ENCODE data around the gene ALDH1L2.
"Not testable (repeated sequence)": the region's sequence is repeated elsewhere in the genome, so short reads cannot be mapped to it uniquely, and the experiment has no call there.

ALDH1L2 gene

GRCh38 chr12:105030820-105031807 is 53.1 kb downstream of the ALDH1L2 start:
- no peak for DNase-seq

DNA sequence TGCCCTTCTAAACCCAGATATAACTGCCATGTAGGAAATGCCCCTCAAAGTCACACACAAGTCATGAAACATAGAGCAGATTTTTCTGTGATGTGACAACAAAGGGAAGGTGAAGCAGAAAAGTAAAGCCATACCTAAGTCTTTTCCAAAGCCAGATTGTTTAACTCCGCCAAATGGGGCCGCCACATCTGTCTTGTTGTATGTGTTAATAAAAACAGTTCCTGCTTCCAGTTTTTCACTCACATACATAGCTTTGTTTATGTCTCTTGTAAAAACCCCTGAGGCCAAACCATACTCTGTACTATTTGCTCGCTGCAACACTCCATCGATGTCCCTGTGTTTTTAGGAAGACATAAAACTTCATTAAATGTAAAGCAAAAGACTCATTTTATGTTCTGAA is 57.8 kb downstream of the ALDH1L2 start:
- DNase-seq, result no peak

- no peak for DNase-seq
Observed at GRCh38 chr12:105025890-105026289, 58.4 kb downstream of the ALDH1L2 start.

DNA sequence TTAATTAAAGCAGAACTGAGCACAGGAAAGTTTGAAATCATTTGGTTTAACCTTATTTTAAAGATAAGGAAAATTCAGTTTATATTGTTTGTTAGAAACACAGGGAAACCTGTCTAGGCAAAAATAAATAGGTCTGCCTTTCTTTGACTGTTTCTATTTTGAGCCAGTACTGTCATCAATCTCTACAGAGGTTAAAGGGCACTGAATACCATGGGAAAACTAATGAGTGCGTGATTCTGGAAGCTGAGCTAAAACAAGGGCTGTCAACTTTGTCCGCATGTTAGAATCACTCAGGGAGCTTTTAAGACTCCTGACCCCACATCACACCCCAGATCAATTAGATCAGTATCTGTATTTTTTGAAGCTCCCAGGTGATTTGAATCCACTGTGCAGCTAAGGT is 59.3 kb downstream of the ALDH1L2 start:
- DNase-seq, result no peak

GRCh38 chr12:105020241-105020962 is 63.9 kb downstream of the ALDH1L2 start:
- no peak for DNase-seq

DNA sequence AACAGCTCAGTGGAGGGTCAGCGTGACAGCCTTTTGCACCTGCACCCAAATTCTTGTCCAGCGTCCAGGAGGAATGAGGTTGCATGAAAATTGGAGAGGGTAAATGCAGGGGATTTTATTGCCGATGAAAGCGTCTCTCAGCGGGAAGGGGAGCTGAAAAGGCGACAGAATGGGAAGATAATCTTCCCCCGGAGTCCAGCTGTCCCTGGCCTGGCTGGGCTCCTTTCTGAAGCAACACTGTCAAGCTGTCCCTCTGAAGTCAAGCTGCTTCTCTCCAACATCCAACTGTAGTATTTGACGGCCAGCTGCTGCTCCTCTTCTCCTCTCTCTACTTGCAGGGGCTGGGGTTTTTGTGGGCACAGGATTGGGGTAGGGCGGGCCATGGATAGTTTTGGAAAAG is 65.5 kb downstream of the ALDH1L2 start:
- no peak for DNase-seq

DNA sequence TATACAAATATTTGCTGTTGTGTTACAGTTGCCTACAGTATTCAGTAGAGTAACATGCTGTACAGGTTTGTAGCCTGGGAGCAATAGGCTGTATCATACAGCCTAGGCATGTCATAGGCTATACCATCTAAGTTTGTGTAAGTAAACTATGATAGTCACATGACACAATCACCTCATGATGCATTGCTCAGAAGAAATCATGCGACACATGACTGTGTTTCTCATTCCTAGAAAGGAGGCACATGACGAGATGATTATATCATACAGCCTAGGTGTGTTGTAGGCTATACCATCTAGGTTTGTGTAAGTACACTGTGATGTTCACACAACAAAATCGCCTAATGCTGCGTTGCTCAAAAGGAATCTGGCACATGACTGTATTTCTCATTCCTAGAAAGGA is 66.2 kb downstream of the ALDH1L2 start:
- no peak for DNase-seq

DNA sequence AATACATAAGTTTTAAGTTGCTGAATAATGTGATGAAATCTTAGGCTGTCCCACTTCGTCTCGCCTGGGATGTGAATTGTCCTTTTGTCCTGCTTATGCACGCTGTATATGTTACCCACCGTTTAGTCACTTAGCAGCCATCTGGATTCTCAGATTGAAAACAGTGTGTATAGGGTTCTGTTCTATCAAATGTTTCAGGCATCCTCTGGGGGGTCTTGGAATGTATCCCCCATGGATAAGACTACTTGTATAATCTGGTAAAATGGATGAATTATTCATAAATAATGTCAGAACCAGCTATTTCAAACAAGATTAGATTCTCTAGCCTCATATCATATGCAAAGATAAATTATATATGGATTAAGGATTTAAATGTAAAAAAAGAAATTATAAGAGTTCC is 68.7 kb downstream of the ALDH1L2 start:
- DNase-seq, result no peak

GRCh38 chr12:105014603-105015002 is 69.7 kb downstream of the ALDH1L2 start:
- DNase-seq, result no peak

DNA sequence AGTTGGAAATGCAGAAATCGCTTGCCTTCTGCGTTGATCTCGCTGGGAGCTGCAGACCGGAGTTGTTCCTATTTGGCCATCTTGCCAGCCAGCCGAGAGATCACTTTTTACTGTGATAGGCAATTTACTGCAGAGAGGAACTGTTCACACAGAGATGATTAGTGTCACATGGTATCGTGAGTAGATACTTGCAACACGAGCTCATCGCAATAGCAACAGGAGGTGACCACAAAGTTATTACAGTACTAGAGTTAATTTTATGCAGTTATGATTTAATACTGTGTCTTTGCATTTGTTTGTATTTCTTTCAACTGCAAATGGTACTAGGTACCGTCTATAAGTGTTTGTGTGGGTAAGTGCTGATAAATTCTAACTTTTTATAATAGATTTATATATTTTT is 70.4 kb downstream of the ALDH1L2 start:
- DNase-seq, result no peak

DNA sequence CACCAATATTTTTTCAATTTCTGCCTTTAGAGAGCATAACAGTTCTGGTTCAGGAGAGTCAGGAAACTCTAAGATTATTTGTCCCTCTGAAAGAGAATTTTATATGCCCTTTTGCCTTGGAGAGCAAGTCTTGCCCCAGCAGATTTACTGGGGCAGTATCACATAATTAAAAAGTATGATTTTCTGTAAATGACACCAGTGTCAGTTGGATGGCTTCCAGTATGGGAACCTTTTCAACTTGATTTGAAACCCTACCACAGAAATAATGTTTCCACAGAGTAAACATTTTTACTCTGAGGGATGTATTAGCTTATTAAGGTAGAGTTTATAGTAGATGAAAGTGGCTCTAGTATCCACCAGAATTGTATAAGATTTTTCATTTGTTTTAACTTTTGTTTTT is 82.8 kb downstream of the ALDH1L2 start:
- no peak for DNase-seq

- no peak for DNase-seq
Observed at GRCh38 chr12:104999347-104999685, 84.9 kb downstream of the ALDH1L2 start.

DNA sequence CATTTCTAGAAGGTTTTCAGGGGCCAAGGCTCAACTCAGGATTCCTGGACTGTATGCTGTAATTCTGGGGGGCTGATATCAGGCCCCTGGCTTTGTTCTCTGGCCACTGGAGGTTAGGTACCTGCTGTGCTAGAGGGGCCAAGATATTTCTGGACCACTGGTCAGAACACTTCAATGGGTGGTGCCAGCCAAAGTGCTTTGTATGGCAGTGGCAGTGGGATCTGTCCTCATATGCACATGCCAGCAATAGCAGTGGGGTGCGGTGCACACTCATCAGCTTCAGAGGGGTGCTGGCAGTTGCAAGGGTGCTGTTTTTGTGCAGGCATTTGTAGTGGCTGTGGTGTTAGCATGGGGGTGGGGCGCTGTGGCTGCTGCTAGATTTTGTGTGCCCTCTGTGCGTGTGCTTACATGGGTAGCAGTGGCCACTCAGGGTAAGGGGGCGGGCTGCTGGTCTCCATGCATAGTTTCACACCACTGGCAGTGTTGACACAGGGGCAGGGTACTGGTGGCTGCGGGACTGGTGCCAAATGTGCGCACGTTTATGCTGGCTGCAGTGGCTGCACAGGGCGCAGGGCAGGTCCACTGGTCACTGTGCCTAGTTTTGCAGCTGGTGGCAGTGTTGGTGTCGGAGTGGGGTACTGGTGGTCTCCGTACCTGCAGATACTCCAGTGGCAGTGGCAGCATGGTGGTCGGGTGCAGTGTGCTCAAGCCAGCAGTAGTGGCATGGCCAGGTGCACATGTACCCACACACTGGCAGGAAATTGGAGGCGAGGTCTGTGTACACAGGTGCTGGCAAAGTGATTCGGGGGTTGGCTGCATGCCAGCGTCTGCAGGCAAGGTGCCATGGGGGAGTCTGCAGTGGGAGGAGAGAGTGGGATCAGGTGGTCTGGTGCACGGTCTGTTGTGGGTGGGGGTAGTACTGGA is 85.6 kb downstream of the ALDH1L2 start:
- DNase-seq, result no peak

GRCh38 chr12:104997541-104997940 is 86.7 kb downstream of the ALDH1L2 start:
- no peak for DNase-seq

GRCh38 chr12:104994336-104994735 is 89.9 kb downstream of the ALDH1L2 start:
- no peak for DNase-seq

DNA sequence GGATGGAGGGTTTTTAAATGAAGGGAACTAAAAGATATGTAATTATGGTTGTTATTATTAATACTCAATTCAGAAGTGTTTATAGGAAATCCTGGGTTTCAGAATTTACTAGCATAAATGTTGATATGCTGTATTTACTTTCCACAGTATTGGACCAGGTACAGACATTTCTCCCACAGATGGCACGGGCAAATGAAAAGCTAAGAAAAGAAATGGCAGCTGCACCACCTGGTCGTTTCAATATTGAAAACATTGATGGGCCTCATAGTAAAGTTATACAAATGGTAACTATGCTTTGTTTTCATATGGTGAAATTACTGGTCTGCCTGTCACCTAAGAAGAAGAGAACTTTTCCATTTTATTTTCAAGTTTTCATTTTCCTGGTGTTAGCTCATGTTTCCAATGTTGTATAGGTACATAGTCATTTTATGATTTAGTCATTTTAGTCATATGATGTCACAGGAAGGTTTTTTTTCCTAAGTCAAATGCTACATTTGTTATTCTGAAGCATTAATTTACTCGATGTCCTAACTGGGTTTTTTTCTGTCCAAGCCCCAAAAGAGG is 92.6 kb downstream of the ALDH1L2 start:
- no peak for DNase-seq

- no peak for DNase-seq
Observed at GRCh38 chr12:104990950-104991349, 93.3 kb downstream of the ALDH1L2 start.

DNA sequence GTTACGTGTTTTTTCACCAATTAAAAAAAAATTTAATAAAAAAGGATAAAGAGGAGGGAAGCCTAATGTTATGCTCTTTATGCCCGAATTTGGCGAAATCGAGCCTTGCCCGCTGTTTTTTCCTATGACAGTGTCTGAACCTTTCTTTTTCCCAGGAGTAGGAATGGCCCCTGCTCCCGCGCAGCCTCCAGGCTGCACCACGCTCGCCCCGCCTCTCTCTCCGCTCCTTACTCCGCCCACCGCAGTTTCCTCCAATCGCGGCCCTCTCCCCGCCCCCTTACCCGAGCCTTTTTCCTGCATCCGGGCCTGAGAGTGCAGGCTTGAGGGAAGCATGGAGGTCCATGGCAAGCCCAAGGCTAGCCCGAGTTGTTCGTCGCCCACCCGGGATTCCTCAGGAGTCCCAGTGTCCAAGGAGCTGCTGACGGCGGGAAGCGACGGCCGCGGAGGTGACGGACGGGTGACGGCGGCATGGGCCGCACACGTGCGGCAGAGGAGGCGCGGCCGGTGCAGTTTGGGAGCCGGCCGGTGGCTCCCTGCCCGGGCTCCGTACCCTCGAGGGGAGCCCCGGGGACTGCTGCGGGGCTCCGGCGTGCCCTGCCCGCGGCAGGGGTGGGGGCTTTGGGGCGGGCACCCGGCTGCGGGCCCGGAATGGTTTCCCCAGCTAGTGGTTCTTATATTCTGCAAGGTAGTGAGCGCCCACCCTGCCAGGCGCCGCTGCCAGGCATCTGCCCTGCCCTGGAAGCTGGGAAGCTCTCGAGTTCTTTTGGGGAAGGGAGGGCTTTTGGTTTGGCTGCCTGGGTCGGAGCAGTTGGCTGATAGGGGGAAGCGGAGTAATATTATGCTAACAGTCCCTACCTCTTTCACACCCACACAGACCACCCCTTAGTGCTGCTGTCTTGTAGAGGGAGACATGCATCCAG is 98.0 kb downstream of the ALDH1L2 start, which contains the start of gene NOPCHAP1:
NOPCHAP1 (plus strand) TSS at position 295 of the 920 bp plus-strand sequence; CDS start at position 332, 37 bp downstream.
- peak; percentile 80 for DNase-seq

- no peak for DNase-seq
Observed at GRCh38 chr12:104985206-104985605, 99.1 kb downstream of the ALDH1L2 start.

DNA sequence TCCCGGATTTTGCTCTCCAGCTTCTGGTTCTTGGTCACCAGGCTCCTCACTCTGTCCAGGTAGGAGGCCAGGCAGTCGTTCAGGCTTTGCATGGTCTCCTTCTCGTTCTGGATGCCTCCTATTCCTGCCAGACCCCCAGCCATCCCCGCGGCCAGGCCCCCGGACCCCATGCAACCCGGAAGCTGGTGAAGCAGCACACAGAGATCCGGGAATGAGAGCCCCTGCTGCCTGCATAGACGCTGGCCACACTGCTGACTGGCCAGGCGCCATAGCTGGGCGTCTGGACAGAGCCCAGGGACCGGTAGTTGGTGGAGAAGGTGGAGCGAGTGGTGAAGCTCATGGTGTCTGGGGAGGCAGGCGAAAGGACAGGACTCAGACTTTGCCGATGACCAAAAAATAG is 106.6 kb downstream of the ALDH1L2 start:
- not testable (repeated sequence) for DNase-seq

DNA sequence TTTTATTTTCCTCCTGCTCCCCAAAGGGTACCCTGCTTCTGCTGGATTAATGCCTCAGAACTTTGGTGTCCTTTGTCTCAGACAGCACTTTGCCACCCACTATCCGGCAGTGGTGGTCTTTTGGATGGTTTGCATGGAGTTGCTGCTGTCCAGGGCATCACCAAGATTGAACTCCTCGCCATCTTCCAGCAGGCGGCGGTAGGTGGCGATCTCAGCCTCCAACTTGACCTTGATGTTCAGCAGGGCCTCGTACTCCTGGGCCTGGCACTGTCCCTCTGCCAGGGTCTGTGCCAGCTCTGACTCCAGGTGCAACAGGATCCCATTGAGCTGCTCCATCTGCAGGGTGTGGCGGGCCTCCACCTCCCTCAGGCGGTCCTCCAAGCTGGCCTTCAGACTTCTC is 107.6 kb downstream of the ALDH1L2 start:
- no peak for DNase-seq

Measured in activated CD4-positive, alpha-beta T cell treated with anti-CD3 and anti-CD28 coated beads, Interleukin-2, amount 50 U/mL, for 4 hours (primary cell).